Stimulated activated CD4-positive, alpha-beta T cell treated with anti-CD3 and anti-CD28 coated beads, TNF-alpha, amount 100 ng/mL, for 48 hours (primary cell): Measurements from ENCODE around the gene CACNA1C.

Experiments used
- DNase-seq, 3 donors: peaks; one replicate each; pipeline ENCODE4 v3.0.0-alpha.2; 2020; ENCODE audit warnings: low read depth in 3 of 3

CACNA1C gene

GRCh38 chr12:2171672-2172426 is 119.1 kb downstream of the CACNA1C start:
- no peak for DNase-seq

DNA sequence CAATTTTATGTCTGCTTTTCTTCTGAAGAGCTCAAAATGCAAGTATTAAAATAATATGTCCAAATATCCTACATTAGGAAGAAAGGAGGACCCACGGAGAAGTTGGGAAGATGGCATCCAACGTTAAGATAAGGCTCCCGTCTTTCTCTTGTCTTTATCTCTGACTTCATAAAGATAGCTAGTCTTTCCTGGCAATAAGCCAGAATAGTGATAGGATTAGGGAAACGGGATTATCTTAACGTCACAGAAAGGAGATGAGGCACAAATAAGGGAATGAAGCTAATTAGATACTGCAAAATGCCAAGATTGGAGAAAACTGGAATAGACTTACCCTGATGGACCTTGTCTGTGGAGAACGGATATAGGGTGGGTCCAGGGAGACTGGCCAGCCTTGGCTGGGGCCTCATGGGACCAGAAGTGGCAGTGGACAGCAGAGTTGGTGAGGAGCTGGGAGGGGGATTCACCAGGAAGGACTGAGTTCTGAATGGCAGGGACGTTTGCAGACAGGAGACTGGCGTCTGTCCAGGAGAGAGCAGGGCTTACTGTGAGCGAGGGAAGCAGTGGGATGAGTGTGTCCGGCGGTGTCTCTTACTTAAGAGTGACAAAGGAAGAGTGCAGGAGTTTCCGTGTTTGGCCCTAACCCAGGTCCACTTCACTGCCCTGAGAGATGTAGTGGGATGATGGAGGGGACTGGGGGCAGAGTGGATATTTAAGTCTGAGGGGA is 119.9 kb downstream of the CACNA1C start:
- no peak for DNase-seq

- no peak for DNase-seq
Observed at GRCh38 chr12:2173971-2174370, 121.2 kb downstream of the CACNA1C start.

- DNase-seq, result no peak
Observed at GRCh38 chr12:2177003-2177402, 124.2 kb downstream of the CACNA1C start.

DNA sequence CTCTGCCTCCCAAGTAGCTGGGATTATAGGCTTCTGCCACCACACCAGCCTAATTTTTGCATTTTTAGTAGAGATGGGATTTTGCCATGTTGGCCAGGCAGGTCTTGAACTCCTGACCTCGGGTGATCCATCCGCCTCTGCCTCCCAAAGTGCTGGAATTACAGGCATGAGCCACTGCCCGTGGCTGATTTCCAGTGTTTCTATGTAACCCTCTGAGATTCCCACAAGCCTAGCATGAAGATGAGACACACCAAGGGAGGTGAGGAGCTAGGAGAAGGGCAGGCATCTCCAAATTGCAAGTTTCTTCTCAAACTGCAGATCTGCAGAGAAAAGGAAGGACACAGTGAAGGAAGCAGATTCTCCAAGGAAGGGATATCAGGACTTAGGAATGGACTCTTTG is 125.0 kb downstream of the CACNA1C start:
- no peak for DNase-seq

DNA sequence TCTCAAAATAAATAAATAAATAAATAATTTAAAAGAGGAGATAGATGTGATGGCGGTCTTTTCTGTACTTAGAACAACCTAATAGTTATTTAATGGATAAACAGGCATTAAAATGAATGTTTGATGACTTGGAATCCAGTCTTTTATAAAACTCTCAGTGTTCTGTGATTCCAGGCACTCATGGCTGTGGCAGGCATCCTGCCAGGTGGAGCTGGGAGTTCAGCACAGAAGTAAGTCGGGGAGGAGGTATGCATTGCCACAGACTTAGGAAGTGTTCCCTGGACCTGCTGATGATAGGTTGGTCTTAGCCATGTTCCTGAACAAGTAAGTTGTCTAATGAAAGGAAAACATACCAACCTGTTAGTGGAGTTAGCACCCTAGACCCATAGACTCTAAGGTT is 126.3 kb downstream of the CACNA1C start:
- DNase-seq, result no peak

- no peak for DNase-seq
Observed at GRCh38 chr12:2179953-2180736, 127.4 kb downstream of the CACNA1C start.

DNA sequence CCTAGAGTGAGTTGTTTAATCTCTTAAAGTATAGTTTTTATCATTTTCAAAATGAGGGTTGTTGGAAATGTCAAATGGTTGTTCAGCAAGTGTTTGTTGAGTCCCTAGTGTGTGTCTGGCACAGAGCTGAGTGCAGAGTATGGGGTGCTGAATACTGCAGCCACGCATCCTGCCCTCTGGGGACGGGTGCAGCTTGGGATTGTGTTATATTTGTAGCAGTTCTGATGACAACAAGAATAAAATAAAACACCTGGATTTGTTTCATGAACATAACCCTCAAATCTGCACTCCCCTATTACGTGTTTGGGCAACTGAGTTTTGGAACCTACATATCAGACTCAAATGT is 127.9 kb downstream of the CACNA1C start:
- no peak for DNase-seq

DNA sequence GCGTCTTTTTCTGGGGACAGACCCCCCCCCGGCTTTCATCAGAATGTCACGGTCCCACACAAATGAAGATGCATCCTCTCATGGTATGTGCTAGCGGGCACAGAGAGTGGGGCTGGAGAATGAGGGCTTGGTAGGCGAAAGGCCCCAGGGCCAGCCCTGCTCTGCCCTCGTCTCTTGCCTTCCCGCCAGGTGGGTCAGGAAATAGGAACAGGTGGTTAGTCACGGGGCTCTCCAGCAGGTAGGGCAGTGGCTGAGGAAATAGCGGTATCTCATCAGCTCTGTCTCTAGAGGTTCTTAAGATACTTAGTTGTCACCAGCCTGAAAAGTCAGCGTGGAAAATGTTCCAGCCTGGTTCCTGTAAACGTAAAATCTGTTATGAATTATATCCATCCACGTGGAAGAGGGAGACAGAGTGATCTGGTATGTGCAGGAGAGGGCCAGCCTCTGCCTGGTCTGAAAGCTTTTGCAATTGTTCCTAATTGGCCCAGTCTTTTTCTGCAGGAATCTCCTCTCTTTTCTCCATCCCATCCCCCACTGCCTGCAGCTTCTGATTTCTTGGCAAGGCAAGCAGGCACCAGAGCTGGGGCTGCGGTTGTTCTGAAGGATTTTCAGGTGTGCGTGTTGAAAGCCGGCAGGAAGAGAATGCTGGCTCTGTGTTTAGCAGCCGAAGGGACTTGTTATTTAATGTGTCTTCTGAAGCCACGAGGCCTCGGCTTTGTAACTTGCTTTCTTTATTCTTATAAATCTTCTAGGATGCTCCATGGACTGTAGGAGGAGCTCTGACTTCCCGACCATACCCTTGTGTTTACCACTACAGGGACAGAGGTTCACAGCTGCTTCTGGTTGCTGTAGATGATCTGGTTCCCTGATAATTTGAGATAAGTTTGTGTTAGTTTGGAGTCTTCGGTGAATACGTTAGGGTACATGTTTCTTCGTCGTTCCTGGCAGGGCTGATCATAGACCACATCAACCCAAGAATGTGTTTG is 131.1 kb downstream of the CACNA1C start:
- no peak for DNase-seq

GRCh38 chr12:2185751-2186341 is 133.1 kb downstream of the CACNA1C start:
- no peak for DNase-seq

GRCh38 chr12:2187195-2187945 is 134.6 kb downstream of the CACNA1C start:
- no peak for DNase-seq

- DNase-seq, result no peak
Observed at GRCh38 chr12:2190085-2190484, 137.3 kb downstream of the CACNA1C start.

DNA sequence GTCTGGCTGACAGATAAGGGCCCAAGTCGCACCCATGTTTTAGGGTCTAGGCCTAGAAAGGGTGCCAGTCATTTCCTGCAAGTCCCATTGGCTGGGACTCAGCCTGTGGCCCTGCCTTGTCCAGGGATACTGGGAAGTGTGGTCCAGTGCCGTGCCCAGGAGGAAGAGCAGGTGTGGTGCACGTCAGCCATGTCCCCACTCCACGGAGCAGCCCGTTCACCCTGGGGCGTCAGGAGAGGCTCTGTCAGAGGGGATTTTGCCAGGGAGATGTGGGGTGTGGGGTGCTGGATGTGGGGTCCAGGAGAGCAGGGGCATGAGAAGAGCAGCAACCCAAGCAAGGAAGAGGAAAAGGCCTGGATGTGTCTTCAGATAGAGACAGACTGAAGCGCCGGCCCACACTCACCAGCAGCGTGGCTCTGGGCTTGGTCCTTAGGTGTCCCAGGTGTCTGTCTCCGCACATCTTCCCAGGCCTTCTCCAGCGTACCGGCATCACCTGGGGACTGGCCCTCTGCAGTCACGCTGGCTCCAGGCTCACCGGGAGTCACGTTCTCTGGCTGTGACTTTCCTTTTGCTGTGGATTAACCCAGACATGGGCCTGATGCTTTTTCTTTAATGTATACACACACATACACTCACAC is 138.2 kb downstream of the CACNA1C start:
- DNase-seq, result no peak

GRCh38 chr12:2191534-2192153 is 138.9 kb downstream of the CACNA1C start:
- DNase-seq, result no peak

DNA sequence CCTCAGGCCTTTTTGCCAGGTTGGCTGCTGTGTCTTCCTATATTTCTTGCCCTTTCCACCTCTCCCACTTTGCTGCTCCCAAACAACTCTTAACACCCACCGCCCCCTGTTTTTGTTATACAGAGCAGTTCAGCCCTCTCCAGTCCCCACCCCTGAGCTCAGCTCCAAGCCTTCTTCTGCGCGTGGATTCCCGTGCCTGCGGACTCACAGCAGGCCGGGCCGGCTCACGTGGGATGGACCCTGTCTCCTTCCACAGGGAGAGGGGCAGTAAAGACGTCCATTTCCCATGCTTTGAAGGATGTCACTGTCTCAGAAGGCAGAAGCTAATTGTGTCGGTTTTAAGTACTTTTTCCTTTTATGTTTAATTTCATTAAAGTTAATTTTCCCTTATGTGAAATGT is 139.4 kb downstream of the CACNA1C start:
- DNase-seq, result no peak

DNA sequence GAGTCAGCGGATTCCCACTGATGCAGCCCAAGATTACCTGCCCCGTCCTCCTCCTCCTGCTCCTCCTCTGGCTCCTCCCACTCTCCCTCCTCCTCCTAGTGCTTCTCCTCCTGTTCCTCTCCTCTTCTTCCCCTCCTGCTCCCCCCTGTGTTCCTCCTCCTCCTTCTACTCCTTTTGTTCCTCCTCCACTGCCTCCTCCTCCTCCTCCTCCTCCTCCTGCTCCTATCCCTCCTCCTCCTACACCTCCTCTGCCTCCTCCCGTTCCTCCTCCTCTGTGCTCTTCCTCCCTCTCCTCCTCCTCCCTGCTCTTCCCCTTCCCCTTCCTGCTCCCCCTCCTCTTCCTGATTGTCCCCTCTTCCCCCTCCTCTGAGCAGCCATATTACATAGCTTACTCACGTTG is 141.3 kb downstream of the CACNA1C start:
- DNase-seq, result no peak

GRCh38 chr12:2194571-2194970 is 141.8 kb downstream of the CACNA1C start:
- no peak for DNase-seq

GRCh38 chr12:2195085-2195484 is 142.3 kb downstream of the CACNA1C start:
- DNase-seq, result no peak

DNA sequence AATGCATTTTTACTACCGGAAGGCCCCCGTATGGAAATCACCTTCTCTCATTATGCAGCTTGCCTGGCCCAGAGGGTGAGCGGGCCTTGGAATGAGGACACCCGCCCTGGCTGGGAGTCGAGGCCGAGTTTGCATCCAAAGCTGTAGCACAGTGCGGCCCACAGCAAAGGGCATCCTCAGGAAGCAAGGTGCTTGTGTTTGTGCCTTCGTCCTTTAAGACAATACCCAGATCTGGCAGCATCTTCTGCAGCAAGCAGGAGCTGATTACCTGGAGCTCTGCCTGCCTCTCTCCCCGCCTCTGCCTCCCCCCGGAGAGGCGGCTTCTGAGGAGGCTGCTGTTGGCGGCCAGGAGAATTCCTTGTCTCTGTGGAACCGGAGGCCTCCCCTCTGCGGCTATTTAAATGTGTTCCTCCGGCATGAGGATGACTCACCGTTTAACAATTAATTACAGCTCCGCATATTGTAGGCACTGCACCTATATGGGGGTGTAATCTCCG is 145.3 kb downstream of the CACNA1C start:
- DNase-seq, result no peak
